ENCODE results near the gene SLC35F3. TPM values are rescaled to one million over a fixed set of nuclear protein-coding genes. Genes with fewer than 3 reads are reported as not detected.

Gene SLC35F3
- total RNA-seq, 1 experiment from 2014 or later: 0.66 TPM

- no peaks in the 10 kb centered on the region for H3K4me1 Mint-ChIP-seq (ENCODE audit: low read depth, unreplicated experiment)
- no peaks in the 10 kb centered on the region for H3K27me3 Mint-ChIP-seq (ENCODE audit: unreplicated experiment)
- H3K36me3 Mint-ChIP-seq (ENCODE audit: insufficient read depth, unreplicated experiment): no peaks in the 10 kb centered on the region
Observed at GRCh38 chr1:234044079-234044478, 139.6 kb downstream of the SLC35F3 start.

GRCh38 chr1:234047123-234047522 is 142.6 kb downstream of the SLC35F3 start:
- no peak overlapping the region for H3K4me3 Mint-ChIP-seq (ENCODE audit: low read depth, unreplicated experiment)
- TF ChIP-seq CTCF (IDR thresholded peaks at IDR 0.05; ENCODE audit: unreplicated experiment): no peak
- BruUV-seq (replicated peaks): no TSS peak
- CTCF ChIA-PET: interaction anchor here (0.6 kb wide), 1 partner anchor 1606 kb away, joined by 3 read pairs; no protein-coding TSS in a partner anchor
- no peaks in the 10 kb centered on the region for H3K4me1 Mint-ChIP-seq (ENCODE audit: low read depth, unreplicated experiment)
- peaks cover 4% of the 10 kb centered on the region for H3K9me3 Mint-ChIP-seq (ENCODE audit: low read depth, unreplicated experiment)
- no peaks in the 10 kb centered on the region for H3K27me3 Mint-ChIP-seq (ENCODE audit: unreplicated experiment)
- no peaks in the 10 kb centered on the region for H3K36me3 Mint-ChIP-seq (ENCODE audit: insufficient read depth, unreplicated experiment)
- no peak overlapping the region for H3K27ac Mint-ChIP-seq (ENCODE audit: unreplicated experiment)
- no peak for DNase-seq
- intact Hi-C loops (cut with micrococcal nuclease; ENCODE audit: unreplicated experiment): no loop called here

More at GRCh38 chr1:234044079-234044478, 139.6 kb downstream of the SLC35F3 start:
- peaks cover 2% of the 10 kb centered on the region for H3K9me3 Mint-ChIP-seq (ENCODE audit: low read depth, unreplicated experiment)
- H3K4me3 Mint-ChIP-seq (ENCODE audit: low read depth, unreplicated experiment): no peak overlapping the region
- H3K27ac Mint-ChIP-seq (ENCODE audit: unreplicated experiment): no peak overlapping the region
- DNase-seq: no peak
- no peak for TF ChIP-seq CTCF (IDR thresholded peaks at IDR 0.05; ENCODE audit: unreplicated experiment)
- intact Hi-C loops (cut with micrococcal nuclease; ENCODE audit: unreplicated experiment): no loop called here
- no TSS peak for BruUV-seq (replicated peaks)
- CTCF ChIA-PET: no interaction called here

GRCh38 chr1:234062166-234062565 is 157.7 kb downstream of the SLC35F3 start:
- BruUV-seq (replicated peaks): no TSS peak
- no peaks in the 10 kb centered on the region for H3K36me3 Mint-ChIP-seq (ENCODE audit: insufficient read depth, unreplicated experiment)
- H3K9me3 Mint-ChIP-seq (ENCODE audit: low read depth, unreplicated experiment): peaks cover 4% of the 10 kb centered on the region
- TF ChIP-seq CTCF (IDR thresholded peaks at IDR 0.05; ENCODE audit: unreplicated experiment): no peak
- H3K27me3 Mint-ChIP-seq (ENCODE audit: unreplicated experiment): no peaks in the 10 kb centered on the region
- CTCF ChIA-PET: no interaction called here
- DNase-seq: no peak
- H3K4me1 Mint-ChIP-seq (ENCODE audit: low read depth, unreplicated experiment): no peaks in the 10 kb centered on the region
- no peak overlapping the region for H3K27ac Mint-ChIP-seq (ENCODE audit: unreplicated experiment)
- H3K4me3 Mint-ChIP-seq (ENCODE audit: low read depth, unreplicated experiment): no peak overlapping the region
- intact Hi-C loops (cut with micrococcal nuclease; ENCODE audit: unreplicated experiment): no loop called here

GRCh38 chr1:234065794-234066447 is 161.4 kb downstream of the SLC35F3 start:
- Mint-ChIP-seq H3K4me1 (ENCODE audit: low read depth, unreplicated experiment) (no peaks in the 10 kb centered on the region), H3K4me3 (ENCODE audit: low read depth, unreplicated experiment) (no peak overlapping the region), H3K27me3 (ENCODE audit: unreplicated experiment) (no peaks in the 10 kb centered on the region), H3K9me3 (ENCODE audit: low read depth, unreplicated experiment) (peaks cover 4% of the 10 kb centered on the region), H3K27ac (ENCODE audit: unreplicated experiment) (no peak overlapping the region), H3K36me3 (ENCODE audit: insufficient read depth, unreplicated experiment) (no peaks in the 10 kb centered on the region)
- CTCF ChIA-PET: interaction anchor here (0.7 to 1.5 kb wide), 10 partner anchors 9 to 702 kb away, joined by 3 to 14 read pairs (median 4); partner anchors contain the start of gene SLC35F3
- TF ChIP-seq CTCF (IDR thresholded peaks at IDR 0.05; ENCODE audit: unreplicated experiment): peak; percentile 91
- no TSS peak for BruUV-seq (replicated peaks)
- peak; percentile 88 for DNase-seq
- intact Hi-C loops (cut with micrococcal nuclease; ENCODE audit: unreplicated experiment): loop anchor here (1.0 to 5.0 kb wide), 5 partner anchors 159 to 761 kb away; no protein-coding TSS in a partner anchor
